HG03558 (cell line): Measurements from ENCODE around the gene CRYGB.
"Not testable (repeated sequence)": the region's sequence is repeated elsewhere in the genome, so short reads cannot be mapped to it uniquely, and the experiment has no call there.

Experiments
- ATAC-seq: cut with Tn5 transposase; IDR thresholded peaks from one replicate; pipeline ENCODE4 v1.9.1; 2021; ENCODE audit warnings: moderate number of reproducible peaks; ENCODE audit not compliant: unreplicated experiment; ENCODE audit errors: extremely low read depth

Gene CRYGB

DNA sequence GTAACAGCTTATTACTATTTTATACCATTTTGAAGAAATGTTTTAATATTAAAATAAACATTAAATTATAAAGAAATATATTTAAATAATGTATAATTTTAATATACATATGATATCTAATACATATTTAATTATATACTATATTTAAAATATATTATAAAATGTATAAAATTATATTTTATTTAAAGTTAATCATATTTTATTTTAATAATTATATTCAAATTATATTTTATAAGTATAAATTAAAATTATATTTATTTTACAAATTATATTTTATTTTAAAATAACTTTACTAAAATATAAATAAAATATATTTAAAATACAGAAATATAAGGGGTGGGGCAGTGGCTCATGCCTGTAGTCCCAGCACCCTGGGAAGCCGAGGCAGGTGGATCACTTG, 23.7 kb downstream of the CRYGB start:
- no peak for ATAC-seq

GRCh38 chr2:208118918-208119317, 27.0 kb downstream of the CRYGB start:
- no peak for ATAC-seq

- not testable (repeated sequence) for ATAC-seq
Measured at GRCh38 chr2:208117390-208117789, 28.6 kb downstream of the CRYGB start.

DNA sequence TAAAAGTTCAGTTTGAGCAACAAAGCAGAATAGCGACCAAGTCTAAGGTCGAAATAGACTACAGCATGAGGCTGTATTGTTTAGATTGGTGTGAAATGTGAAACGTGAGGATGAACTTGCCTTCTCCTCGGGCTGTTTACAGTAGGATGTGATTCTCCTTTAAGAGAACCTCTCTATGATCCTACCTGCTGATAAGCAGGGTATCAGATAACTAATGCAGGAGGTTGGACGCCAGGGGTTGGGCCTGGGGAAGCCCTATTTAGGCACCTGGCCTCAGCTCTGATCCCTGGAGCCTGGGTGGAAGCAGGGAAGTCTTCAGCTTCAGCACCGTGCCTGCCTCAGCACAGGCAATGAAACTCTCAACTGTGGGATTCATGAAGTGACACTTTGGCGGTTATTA, 33.0 kb downstream of the CRYGB start:
- ATAC-seq = no peak

DNA sequence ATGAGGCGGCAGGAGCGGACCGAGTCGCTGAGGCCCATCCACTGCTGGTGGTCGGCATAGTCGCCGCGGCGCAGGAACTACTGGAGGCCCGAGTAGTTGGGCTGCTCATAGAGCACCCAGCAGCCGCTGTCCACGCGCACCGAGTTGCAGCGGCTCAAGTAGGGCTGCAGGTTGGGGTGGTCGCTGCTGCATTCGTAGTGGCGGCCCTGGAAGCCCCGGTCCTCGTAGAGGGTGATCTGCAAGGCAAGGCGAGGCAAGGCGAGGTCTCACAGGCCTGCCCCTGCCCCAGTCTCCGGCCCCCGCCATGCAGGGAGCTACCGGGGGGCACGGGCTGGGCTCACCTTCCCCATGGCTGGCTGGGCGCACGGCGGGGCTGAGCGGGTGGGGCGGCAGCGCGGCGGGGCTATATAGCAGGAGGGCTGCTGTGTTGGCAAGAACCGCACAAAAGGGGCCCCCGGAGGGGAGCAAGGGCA, 33.6 kb downstream of the CRYGB start:
- not testable (repeated sequence) for ATAC-seq

DNA sequence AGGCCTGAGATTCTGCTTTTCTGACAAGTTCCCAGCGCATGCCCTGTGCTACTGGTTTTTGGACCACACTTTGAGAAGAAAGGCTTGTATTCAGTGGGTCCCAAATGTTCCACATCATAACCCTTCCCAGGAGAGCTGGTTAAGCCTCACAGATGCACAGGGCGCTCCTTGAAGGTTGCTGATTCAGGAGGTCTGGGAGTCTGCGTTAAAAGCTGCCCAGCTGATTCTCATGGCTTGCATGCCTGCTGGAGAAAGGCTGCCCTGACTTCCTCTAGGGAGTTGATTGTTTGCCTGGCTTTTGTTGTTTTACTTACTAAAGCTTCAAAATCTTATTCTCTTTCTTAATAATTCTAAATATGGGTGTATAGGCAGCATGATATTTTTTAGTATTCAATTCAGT, 42.3 kb downstream of the CRYGB start:
- ATAC-seq = no peak

DNA sequence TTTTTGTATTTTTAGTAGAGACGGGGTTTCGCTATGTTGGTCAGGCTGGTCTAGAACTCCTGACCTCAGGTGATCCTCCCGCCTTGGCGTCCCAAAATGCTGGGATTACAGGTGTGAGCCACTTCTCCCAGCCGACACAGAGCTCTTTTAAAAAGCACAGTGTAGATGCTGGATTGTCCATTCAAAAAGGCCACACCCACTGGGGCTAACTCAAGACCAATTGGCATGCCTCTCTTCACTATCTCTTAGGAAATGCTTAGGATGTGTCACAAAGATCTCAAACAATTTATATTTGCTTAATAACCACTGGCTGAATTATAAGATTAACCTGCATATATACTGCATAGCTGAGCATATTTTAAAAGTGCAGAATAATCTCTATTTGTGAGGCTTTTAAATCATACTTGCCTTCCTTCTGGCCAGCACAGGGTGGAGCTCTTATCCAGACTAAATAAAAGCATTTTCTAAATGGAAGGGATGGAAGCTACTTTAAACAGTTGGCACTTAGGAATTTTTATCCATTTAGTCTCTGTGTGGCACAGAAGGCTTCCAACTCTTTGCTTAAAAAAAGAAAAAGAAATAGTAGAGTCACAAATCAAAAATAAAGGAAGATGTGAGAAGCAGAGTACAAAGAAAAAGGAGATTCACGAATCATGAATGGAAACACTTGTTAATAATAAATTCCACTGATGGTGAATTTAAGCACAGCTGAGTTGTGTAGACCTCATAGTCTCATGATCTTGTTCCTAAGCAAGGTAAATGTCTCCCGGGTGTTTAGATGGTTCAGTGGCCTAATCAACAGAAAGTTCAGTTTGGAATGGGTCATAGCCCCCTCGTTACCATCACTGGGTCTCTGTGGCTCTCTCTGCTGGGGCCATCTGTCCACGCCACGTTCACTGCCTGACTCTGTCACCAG, 44.0 kb downstream of the CRYGB start:
- no peak for ATAC-seq

DNA sequence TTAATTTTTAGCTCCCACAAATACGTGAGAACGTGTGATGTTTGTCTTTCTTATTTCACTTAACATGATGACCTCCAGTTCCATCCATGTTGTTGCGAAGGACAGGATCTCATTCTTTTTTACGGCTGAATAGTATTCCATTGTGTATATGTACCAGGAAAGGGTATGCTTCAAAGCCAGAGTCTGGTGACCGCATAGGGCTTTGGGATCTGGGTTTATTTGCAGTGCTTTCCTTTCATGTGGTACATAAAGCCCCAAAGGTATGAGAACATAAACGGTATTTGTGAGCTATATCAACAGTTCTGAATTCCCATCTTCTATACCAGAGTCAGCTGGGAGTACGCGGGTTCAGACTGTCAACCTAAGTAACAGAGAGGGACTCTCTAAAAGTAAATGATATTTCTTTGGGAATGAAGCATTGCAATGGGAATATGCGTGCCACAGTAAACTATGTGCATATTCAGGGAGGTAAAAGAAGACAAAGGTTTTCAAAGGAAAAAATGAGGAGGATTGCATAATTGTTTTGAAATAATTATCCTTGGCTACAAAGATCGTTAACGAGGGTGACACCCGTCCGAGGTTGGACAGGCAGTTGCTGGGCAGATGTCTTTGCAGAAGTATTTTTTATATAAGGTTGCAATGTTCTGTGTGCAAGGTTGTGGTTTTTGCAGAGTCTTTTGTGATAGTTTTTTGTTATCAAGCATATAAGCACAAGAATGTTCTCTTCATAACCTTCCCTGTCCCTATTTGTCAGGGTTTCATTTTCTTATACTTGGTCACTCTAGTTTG, 46.1 kb downstream of the CRYGB start:
- ATAC-seq = no peak

DNA sequence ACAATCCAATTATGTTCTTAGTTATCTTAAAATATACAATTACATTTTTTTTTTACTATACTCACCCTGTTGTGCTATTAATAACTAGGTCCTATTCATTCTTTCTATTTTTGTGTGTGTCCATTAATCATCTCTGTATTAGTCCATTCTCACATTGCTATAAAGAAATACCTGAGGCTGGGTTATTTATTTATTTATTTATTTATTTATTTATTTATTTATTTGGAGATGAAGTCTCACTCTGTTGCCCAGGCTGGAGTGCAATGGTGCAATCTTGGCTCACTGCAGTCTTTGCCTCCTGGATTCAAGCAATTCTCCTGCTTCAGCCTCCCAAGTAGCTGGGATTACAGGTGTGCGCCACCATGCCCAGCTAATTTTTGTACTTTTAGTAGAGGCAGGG, 47.3 kb downstream of the CRYGB start:
- not testable (repeated sequence) for ATAC-seq

- ATAC-seq = no peak
Measured at GRCh38 chr2:208098267-208098666, 47.7 kb downstream of the CRYGB start.

DNA sequence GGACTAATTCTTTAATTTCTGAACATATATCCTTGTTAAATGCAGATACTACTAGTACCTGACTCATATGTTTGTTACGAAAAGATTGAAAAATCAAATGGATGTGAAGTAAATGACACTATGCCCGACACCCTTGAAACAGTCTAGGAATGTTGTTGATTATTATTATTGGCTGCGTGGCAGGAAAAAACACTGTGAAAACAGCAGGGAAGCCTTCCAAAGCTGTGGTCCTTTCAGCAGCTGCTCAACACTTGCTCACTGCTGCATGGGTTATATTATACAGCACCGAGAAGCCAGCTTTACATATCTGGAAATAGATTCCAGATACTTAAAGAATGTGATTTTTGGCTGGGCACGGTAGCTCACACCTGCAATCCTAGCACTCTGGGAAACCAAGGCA, 48.2 kb downstream of the CRYGB start:
- no peak for ATAC-seq

GRCh38 chr2:208097313-208097712, 48.6 kb downstream of the CRYGB start:
- no peak for ATAC-seq

DNA sequence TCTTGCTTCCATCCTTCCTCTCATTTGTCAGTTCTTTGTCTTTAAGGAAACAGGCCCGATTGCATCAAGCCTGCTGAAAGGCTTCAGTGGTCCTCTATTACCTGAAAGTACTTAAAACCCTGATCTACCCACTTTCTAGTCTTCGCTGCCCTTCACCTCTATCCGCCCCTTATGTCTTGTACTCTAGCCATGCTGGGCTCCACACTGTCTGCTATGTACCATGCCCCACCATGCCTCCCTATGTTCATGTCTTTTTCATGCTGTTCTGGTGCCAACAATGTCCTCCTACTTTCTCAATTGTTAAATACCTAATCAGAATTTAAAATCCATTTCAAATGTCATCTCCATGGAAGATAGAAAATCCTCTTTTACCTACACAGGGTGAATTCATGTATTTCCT, 49.9 kb downstream of the CRYGB start:
- no peak for ATAC-seq

- ATAC-seq = no peak
Measured at GRCh38 chr2:208093128-208093527, 52.8 kb downstream of the CRYGB start.
